Uterus (tissue), 4 donors: ENCODE measurements around the gene RBMS1. TPM values are rescaled to one million over a fixed set of nuclear protein-coding genes. Genes with fewer than 3 reads are reported as not detected.
A peak's percentile ranks its signal among the peaks of the same experiment; 100 is the strongest.
"Not testable (repeated sequence)": the region's sequence is repeated elsewhere in the genome, so short reads cannot be mapped to it uniquely, and the experiment has no call there.

Experiments
- DNase-seq, 2 donors: peaks; one replicate each; pipeline ENCODE4 v3.0.0-alpha.2; 2019 to 2020
- H3K27ac ChIP-seq, 2 donors: fragments of 200-600 bp; sonication (generic); 1 replicate in 1 of 2; 2 replicates in 1 of 2; pipeline ENCODE4 v1.5.1; 2016 to 2018
- H3K27me3 ChIP-seq, 2 donors: fragments of 200-600 bp; sonication (generic); one replicate each; pipeline ENCODE4 v1.5.1; 2018 to 2019; ENCODE audit warnings: control low read depth in 1 of 2
- H3K36me3 ChIP-seq, 2 donors: fragments of 200-600 bp; sonication (generic); one replicate each; pipeline ENCODE4 v1.5.1; 2019; ENCODE audit warnings: control low read depth in 1 of 2
- H3K4me1 ChIP-seq, 2 donors: fragments of 200-600 bp; sonication (generic); one replicate each; pipeline ENCODE4 v1.5.1; 2018 to 2019; ENCODE audit warnings: control low read depth in 1 of 2
- H3K4me3 ChIP-seq, 2 donors: fragments of 200-600 bp; sonication (generic); 1 replicate in 1 of 2; 2 replicates in 1 of 2; pipeline ENCODE4 v1.5.1; 2018 to 2019; ENCODE audit warnings: mild to moderate bottlenecking in 1 of 2
- H3K9me3 ChIP-seq, 2 donors: fragments of 200-600 bp; sonication (generic); one replicate each; pipeline ENCODE4 v1.5.1; 2019; ENCODE audit warnings: control low read depth in 1 of 2
- CTCF ChIP-seq, 4 experiments: fragments of 200-600 bp in 2 of 4; fragments of 450-650 bp in 2 of 4; sonication (generic) in 2 of 4; IDR thresholded peaks; one replicate each; pipeline ENCODE4 v1.5.1; 2016 to 2019; ENCODE audit warnings: antibody characterized with exemption in 4 of 4, mild to moderate bottlenecking in 2 of 4, moderate library complexity in 1 of 4
- POLR2A ChIP-seq, 2 donors: fragments of 450-650 bp; IDR thresholded peaks; one replicate each; pipeline ENCODE4 v1.6.1; 2016; ENCODE audit warnings: antibody characterized with exemption in 2 of 2, mild to moderate bottlenecking in 1 of 2, moderate library complexity in 1 of 2
- intact Hi-C: fragments of 100-400 bp; cut with DNase I; formaldehyde crosslinking; loops from one replicate; pipeline ENCODE4 v1.15.1; 2023; ENCODE audit warnings: low total_unique reads
- total RNA-seq, 4 donors: library from RNA; depleted of rRNA in 3 of 4; stranded (reverse); fragments of >200 nt in 3 of 4; gene quantifications; one replicate each; pipeline versions ENCODE4 v1.1.0 to v1.2.4, GENCODE V29; 2014 to 2023
- donor health status: DM: yes; HTN: yes; CAD: no.

RBMS1 gene
- total RNA-seq, 4 donors from 2014 or later: 30.5 to 149 (median 88.9) TPM

DNA sequence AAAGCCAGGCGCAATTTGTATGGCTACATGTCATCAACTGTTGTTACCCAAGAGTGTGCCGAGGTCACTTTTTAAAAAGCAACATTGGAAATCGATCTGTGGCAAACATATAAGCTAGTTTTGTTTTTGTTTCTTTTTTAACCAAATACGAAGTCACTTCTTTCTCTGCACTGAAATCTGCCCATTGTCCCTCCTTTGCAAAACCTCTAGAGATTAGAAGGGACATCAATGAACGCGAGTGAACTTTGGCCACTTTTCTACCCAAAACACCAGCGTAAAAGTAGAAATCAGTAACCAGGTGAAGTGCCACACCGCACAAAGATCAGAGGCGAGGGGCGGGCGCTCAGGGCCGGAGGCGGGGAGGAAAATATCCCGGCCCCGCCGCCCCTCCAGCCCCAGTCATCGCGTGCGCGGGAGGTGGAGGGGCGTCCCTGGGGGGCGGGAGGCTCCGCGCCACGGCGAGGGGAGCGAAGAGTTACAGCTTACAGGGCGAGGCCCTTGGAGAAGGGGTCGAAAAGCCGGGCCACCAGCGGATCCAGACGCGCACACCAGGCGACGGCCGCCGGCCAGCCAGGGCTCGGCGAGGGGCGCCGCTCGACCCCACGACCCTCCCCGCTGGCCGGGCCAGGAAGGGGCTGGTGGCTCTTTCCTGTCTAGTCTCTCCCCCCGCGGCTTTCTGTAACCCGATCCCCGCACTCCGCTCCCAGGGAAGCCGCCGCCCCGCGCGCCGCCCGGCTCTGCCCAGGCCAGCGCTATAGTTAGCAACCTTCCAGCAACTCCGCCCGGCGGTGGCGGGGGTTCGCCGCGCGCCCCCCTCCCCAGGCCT is 993 bp downstream of the RBMS1 start:
- Histone ChIP-seq H3K4me3 (peak overlapping the region; percentile 84 to 86), H3K27me3 (no peaks in the 10 kb centered on the region), H3K9me3 (no peaks in the 10 kb centered on the region), H3K27ac (peak overlapping the region; percentile 97), H3K4me1 (peaks cover 0 to 2% of the 10 kb centered on the region in 2 donors), H3K36me3 (no peaks in the 10 kb centered on the region)
- intact Hi-C loops: no loop called here
- peak; percentile 75 to 80 for DNase-seq
- TF ChIP-seq POLR2A (IDR thresholded peaks at IDR 0.05) (peak in 1 of 2 donors; percentile 52), CTCF (IDR thresholded peaks at IDR 0.05) (no peak)

GRCh38 chr2:160491911-160492371 is 1.7 kb downstream of the RBMS1 start:
- Histone ChIP-seq H3K4me1 (peaks cover 0 to 7% of the 10 kb centered on the region in 2 donors), H3K27ac (peak overlapping the region; percentile 97), H3K9me3 (no peaks in the 10 kb centered on the region), H3K36me3 (no peaks in the 10 kb centered on the region), H3K27me3 (no peaks in the 10 kb centered on the region), H3K4me3 (peak overlapping the region; percentile 84 to 86)
- peak in 1 of 2 donors; percentile 18 for DNase-seq
- TF ChIP-seq POLR2A (IDR thresholded peaks at IDR 0.05): no peak
- TF ChIP-seq CTCF (IDR thresholded peaks at IDR 0.05): no peak
- intact Hi-C loops: no loop called here

DNA sequence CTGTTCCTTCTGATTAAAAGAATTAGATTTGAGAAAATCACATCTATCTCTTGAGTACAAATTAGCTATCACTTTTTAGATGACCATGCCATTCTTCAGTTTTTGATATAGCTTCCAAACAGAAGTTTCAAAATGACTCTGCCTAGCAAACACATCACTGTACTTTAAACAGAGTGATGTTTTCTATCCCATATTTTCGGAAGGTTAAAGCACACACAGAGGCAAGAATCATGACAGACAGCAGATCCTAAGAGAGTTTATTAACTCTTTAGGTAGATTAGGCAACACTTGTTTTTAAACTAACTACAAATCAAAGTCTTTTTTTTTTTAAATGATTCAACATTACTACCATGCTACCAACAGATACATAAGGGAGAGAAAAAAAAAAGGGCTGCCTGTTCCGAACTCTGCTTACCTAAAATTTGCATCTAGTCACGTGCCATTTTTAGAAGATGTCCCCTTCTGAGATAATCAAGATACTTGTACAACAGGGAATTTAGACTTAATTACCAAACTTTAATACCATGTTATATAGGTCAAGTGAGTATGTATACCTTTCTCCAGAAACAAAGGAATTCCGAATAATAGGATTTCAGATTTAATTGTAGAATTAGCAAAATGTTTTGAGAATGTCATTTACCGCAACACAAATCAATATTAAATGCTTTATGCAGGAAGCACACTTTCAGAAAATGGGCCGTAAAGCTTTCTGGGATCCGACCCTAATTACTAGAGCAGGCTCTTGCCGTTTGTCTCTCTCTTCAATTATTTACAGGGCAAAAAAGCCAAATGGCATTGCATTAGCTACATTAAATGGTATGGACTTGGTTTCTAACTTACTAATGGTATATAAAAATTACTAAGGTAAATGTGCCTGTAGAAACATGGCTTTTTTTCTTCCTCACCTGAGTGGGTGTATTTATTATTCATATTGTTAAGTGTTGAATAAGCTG is 2.6 kb downstream of the RBMS1 start:
- DNase-seq: no peak
- Histone ChIP-seq H3K36me3 (no peaks in the 10 kb centered on the region), H3K9me3 (no peaks in the 10 kb centered on the region), H3K27me3 (no peaks in the 10 kb centered on the region), H3K27ac (peak overlapping the region; percentile 97), H3K4me1 (peaks cover 0 to 7% of the 10 kb centered on the region in 2 donors), H3K4me3 (peak overlapping the region; percentile 84 to 86)
- no peak for TF ChIP-seq POLR2A (IDR thresholded peaks at IDR 0.05)
- no peak for TF ChIP-seq CTCF (IDR thresholded peaks at IDR 0.05)
- intact Hi-C loops: no loop called here

- Histone ChIP-seq H3K27me3 (no peaks in the 10 kb centered on the region), H3K27ac (no peak overlapping the region), H3K4me3 (no peak overlapping the region), H3K9me3 (no peaks in the 10 kb centered on the region), H3K4me1 (peaks cover 0 to 11% of the 10 kb centered on the region in 2 donors), H3K36me3 (no peaks in the 10 kb centered on the region)
- no peak for TF ChIP-seq POLR2A (IDR thresholded peaks at IDR 0.05)
- TF ChIP-seq CTCF (IDR thresholded peaks at IDR 0.05): no peak
- DNase-seq: no peak
- intact Hi-C loops: no loop called here
Measured at GRCh38 chr2:160489111-160489510, 4.5 kb downstream of the RBMS1 start.

DNA sequence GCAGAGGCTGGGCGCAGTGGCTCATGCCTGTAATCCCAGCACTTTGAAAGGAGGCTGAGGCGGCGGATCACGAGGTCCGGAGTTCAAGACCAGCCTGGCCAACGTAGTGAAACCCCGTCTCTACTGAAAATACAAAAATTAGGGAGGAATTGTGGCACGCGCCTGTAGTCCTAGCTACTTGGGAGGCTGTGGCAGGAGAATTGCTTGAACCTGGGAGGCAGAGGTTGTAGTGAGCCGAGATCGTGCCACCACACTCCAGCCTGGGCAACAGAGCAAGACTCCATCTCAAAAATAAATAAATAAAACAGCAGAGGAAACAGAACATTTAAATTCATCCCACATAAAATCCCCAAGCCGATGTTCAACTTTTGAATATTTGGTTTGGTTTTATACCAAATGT is 5.3 kb downstream of the RBMS1 start:
- H3K27me3 ChIP-seq, H3K36me3 ChIP-seq, DNase-seq, intact Hi-C loops, H3K9me3 ChIP-seq, H3K4me3 ChIP-seq: not testable (repeated sequence)
- peak overlapping the region in 1 of 2 donors; percentile 44 for H3K27ac ChIP-seq
- peaks cover 0 to 15% of the 10 kb centered on the region in 2 donors for H3K4me1 ChIP-seq
